Neural crest cell (in vitro differentiated cells): ENCODE measurements around the gene MCRS1. TPM values are rescaled to one million over a fixed set of nuclear protein-coding genes. Genes with fewer than 3 reads are reported as not detected.

Experiments used
- DNase-seq: peaks from one replicate; pipeline ENCODE4 v3.0.0; 2021; ENCODE audit warnings: low read depth, mixed read lengths, low spot score
- H3K27ac Mint-ChIP-seq: one replicate; pipeline ENCODE4 v1.8.0; 2021; ENCODE audit warnings: mild to moderate bottlenecking, mixed read lengths; ENCODE audit not compliant: unreplicated experiment
- H3K27me3 Mint-ChIP-seq: 2 replicates; pipeline ENCODE4 v1.8.0; 2021; ENCODE audit warnings: low read depth, mild to moderate bottlenecking, mixed read lengths
- H3K36me3 Mint-ChIP-seq: 2 replicates; pipeline ENCODE4 v1.8.0; 2021; ENCODE audit warnings: low read depth, mild to moderate bottlenecking, mixed read lengths
- H3K4me1 Mint-ChIP-seq: 2 replicates; pipeline ENCODE4 v1.8.0; 2021; ENCODE audit warnings: mixed read lengths
- H3K4me3 Mint-ChIP-seq: one replicate; pipeline ENCODE4 v1.8.0; 2021; ENCODE audit warnings: mild to moderate bottlenecking, mixed read lengths
- H3K9me3 Mint-ChIP-seq: 2 replicates; pipeline ENCODE4 v1.8.0; 2021; ENCODE audit warnings: mixed read lengths
- CTCF ChIP-seq: fragments of 200-600 bp; sonication (generic); conservative IDR thresholded peaks from 2 replicates; pipeline ENCODE4 v1.5.0; 2021; ENCODE audit warnings: antibody characterized with exemption, mild to moderate bottlenecking
- total RNA-seq: library from RNA; stranded (reverse); gene quantifications from 2 replicates; pipeline ENCODE4 v1.2.1, GENCODE V29; 2021

MCRS1 gene
- total RNA-seq, 1 donor from 2014 or later, result 95.3 TPM

GRCh38 chr12:49584591-49584990 lies 16.6 kb upstream of the MCRS1 start:
- Mint-ChIP-seq H3K9me3 (no peaks in the 10 kb centered on the region), H3K36me3 (no peaks in the 10 kb centered on the region), H3K27me3 (no peaks in the 10 kb centered on the region), H3K27ac (no peak overlapping the region), H3K4me1 (peaks cover 27% of the 10 kb centered on the region), H3K4me3 (no peak overlapping the region)
- no peak for DNase-seq
- TF ChIP-seq CTCF, result no peak

- Mint-ChIP-seq H3K36me3 (no peaks in the 10 kb centered on the region), H3K9me3 (no peaks in the 10 kb centered on the region), H3K27me3 (no peaks in the 10 kb centered on the region), H3K4me1 (peaks cover 27% of the 10 kb centered on the region), H3K4me3 (no peak overlapping the region), H3K27ac (no peak overlapping the region)
- no peak for DNase-seq
- no peak for TF ChIP-seq CTCF
These were observed 15.6 kb upstream of the MCRS1 start for GRCh38 chr12:49583366-49584094.

GRCh38 chr12:49582850-49583249 lies 14.9 kb upstream of the MCRS1 start:
- no peak overlapping the region for H3K27ac Mint-ChIP-seq
- no peaks in the 10 kb centered on the region for H3K36me3 Mint-ChIP-seq
- no peaks in the 10 kb centered on the region for H3K27me3 Mint-ChIP-seq
- DNase-seq, result no peak
- TF ChIP-seq CTCF, result no peak
- H3K9me3 Mint-ChIP-seq, result no peaks in the 10 kb centered on the region
- H3K4me3 Mint-ChIP-seq, result no peak overlapping the region
- H3K4me1 Mint-ChIP-seq, result peaks cover 27% of the 10 kb centered on the region

- Mint-ChIP-seq H3K36me3 (no peaks in the 10 kb centered on the region), H3K9me3 (no peaks in the 10 kb centered on the region), H3K4me3 (no peak overlapping the region), H3K27me3 (no peaks in the 10 kb centered on the region), H3K27ac (no peak overlapping the region), H3K4me1 (peaks cover 27% of the 10 kb centered on the region)
- TF ChIP-seq CTCF, result no peak
- DNase-seq, result no peak
These were observed 14.3 kb upstream of the MCRS1 start for GRCh38 chr12:49582201-49582600.

- Mint-ChIP-seq H3K9me3 (no peaks in the 10 kb centered on the region), H3K4me3 (no peak overlapping the region), H3K36me3 (no peaks in the 10 kb centered on the region), H3K4me1 (peaks cover 27% of the 10 kb centered on the region), H3K27me3 (no peaks in the 10 kb centered on the region), H3K27ac (no peak overlapping the region)
- DNase-seq, result peak; percentile 86
- TF ChIP-seq CTCF, result peak; percentile 88
These were observed 12.9 kb upstream of the MCRS1 start for GRCh38 chr12:49580572-49581535.
